ENCODE results near the gene SERINC4. TPM values are rescaled to one million over a fixed set of nuclear protein-coding genes. Genes with fewer than 3 reads are reported as not detected.

SERINC4 gene
- total and polyA plus RNA-seq, 10 of the 15 experiments (the other 5 are each of a cell fraction or from before 2014, with no cell fraction given) = 0.06 to 0.96 (median 0.26) TPM; not detected in 1

DNA sequence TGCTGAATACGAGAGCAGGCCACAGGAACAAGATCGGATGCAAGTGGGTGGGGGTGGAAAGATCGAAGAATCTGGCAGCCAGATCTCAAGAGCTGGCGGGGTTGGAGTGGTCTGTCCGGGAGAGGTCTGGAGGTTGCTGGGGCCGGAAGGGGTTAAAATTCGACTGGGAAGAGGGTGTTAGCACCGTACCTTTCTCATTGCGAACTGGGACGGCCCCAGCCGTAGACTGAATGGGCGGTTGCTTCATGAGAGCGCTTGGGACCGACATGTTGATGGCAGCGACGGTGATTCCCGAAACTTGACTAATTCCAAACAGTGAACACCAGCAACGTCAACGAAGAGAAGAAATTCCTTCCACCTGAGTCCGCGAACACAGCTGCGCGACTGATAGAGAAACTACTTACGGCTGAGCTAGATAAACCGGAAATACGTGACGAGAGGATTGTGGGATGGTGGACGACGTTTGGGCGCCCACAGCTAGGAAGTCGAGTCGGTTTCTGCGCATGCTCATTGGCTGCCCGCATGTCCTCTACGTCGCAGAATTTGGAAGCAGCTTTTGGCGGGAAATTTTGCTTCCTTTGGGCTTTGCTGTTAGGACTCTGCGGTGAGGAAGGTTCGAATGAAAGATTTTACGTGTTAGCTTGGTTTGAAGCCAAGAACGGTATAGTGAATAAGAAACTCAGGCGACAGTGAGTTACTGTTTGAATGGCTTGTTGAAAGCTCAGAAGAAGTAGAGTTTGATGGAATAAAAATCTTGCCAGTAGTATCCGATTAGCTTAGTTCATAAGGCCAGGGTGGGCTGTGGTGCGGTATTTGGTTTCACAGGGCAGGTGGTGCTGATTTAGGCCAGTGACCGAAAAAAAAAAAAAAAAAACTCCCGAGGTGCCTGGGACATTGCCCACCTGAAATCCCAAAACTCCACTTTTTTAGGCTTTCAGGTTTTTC lies 24.6 kb upstream of the SERINC4 start, which contains the start of gene MFAP1 (continued):
- TF ChIP-seq EZH2 (IDR thresholded peaks at IDR 0.05; ENCODE audit: borderline replicate concordance, control insufficient read depth, low read depth, low read length) (no peak), SREBF2 (IDR thresholded peaks at IDR 0.05; ENCODE audit: low read length) (no peak), IRF4 (IDR thresholded peaks at IDR 0.05; ENCODE audit: low read depth, low read length) (no peak), LARP7 (IDR thresholded peaks at IDR 0.05) (peak; percentile 41; the same call in 1 of the 2 replicates), MTA3 (IDR thresholded peaks at IDR 0.05; ENCODE audit: borderline replicate concordance, low read length) (peak; percentile 66; the same call in 1 of the 2 replicates), RUNX3 (IDR thresholded peaks at IDR 0.05; ENCODE audit: low read length) (0 out of 2 replicates have a peak, but pooled peaks have one; percentile 70), HSF1 (IDR thresholded peaks at IDR 0.05; ENCODE audit: low read depth, low read length) (no peak), BCL11A (IDR thresholded peaks at IDR 0.05; ENCODE audit: low read depth, low read length) (no peak), POLR2AphosphoS2 (IDR thresholded peaks at IDR 0.05; ENCODE audit: low read depth, low read length) (0 out of 2 replicates have a peak, but pooled peaks have one; percentile 64), DPF2 (IDR thresholded peaks at IDR 0.05) (no peak), SMC3 (IDR thresholded peaks at IDR 0.05; ENCODE audit: borderline replicate concordance, low read length) (no peak), RCOR1 (conservative IDR thresholded peaks at IDR 0.05; ENCODE audit: low read depth, low read length) (no peak), NRF1 (conservative IDR thresholded peaks at IDR 0.05; ENCODE audit: low read depth, low read length) (peak; percentile 61), ESRRA (IDR thresholded peaks at IDR 0.05; ENCODE audit: low read length) (no peak), ATF7 (IDR thresholded peaks at IDR 0.05; ENCODE audit: low read depth) (peak; percentile 69), PBX3 (IDR thresholded peaks at IDR 0.05; ENCODE audit: insufficient replicate concordance, low read depth, low read length) (no peak), MXI1 (IDR thresholded peaks at IDR 0.05; ENCODE audit: low read depth, low read length) (peak; percentile 73; the same call in 1 of the 2 replicates), ZSCAN29 (IDR thresholded peaks at IDR 0.05) (no peak), CEBPZ (IDR thresholded peaks at IDR 0.05; ENCODE audit: low read depth, low read length) (no peak), ZBTB4 (CRISPR knock-in tag; IDR thresholded peaks at IDR 0.05) (no peak)
